ENCODE data around the gene KRT39. TPM values are rescaled to one million over a fixed set of nuclear protein-coding genes. Genes with fewer than 3 reads are reported as not detected.

KRT39 gene
- polyA plus RNA-seq, 1 donor: 7.2 TPM

Other genes starting within 250 kb of the KRT39 start
- gene KRT25, start 211.6 kb downstream of the KRT39 start, polyA plus RNA-seq (ENCODE audit: insufficient read length): not detected
- gene KRT26, start 194.7 kb downstream of the KRT39 start, polyA plus RNA-seq (ENCODE audit: insufficient read length): not detected
- not detected for gene KRT27, start 184.4 kb downstream of the KRT39 start, polyA plus RNA-seq (ENCODE audit: insufficient read length)
- not detected for gene KRT28, start 167.0 kb downstream of the KRT39 start, polyA plus RNA-seq (ENCODE audit: insufficient read length)
- gene KRT10, start 144.3 kb downstream of the KRT39 start, polyA plus RNA-seq (ENCODE audit: insufficient read length): 35.8 TPM
- gene KRT12, start 99.7 kb downstream of the KRT39 start, polyA plus RNA-seq (ENCODE audit: insufficient read length): 0.08 TPM
- gene KRT20, start 81.7 kb downstream of the KRT39 start, polyA plus RNA-seq (ENCODE audit: insufficient read length): not detected
- gene KRT23, start 29.3 kb downstream of the KRT39 start, polyA plus RNA-seq (ENCODE audit: insufficient read length): 0.19 TPM
- 10.9 TPM for gene KRT40, start 17.4 kb upstream of the KRT39 start, polyA plus RNA-seq (ENCODE audit: insufficient read length)
- gene KRTAP3-3, start 27.2 kb upstream of the KRT39 start, polyA plus RNA-seq (ENCODE audit: insufficient read length): not detected
- gene KRTAP3-2, start 33.0 kb upstream of the KRT39 start, polyA plus RNA-seq (ENCODE audit: insufficient read length): 0.52 TPM
- not detected for gene KRTAP3-1, start 42.2 kb upstream of the KRT39 start, polyA plus RNA-seq (ENCODE audit: insufficient read length)
- gene KRTAP1-5, start 60.3 kb upstream of the KRT39 start, polyA plus RNA-seq (ENCODE audit: insufficient read length): not detected
- gene KRTAP1-4, start 63.2 kb upstream of the KRT39 start, polyA plus RNA-seq (ENCODE audit: insufficient read length): not detected
- gene KRTAP1-3, start 67.9 kb upstream of the KRT39 start, polyA plus RNA-seq (ENCODE audit: insufficient read length): not detected
- gene KRTAP1-1, start 74.5 kb upstream of the KRT39 start, polyA plus RNA-seq (ENCODE audit: insufficient read length): not detected
- gene KRTAP2-1, start 80.4 kb upstream of the KRT39 start, polyA plus RNA-seq (ENCODE audit: insufficient read length): not detected
- not detected for gene KRTAP2-2, start 88.3 kb upstream of the KRT39 start, polyA plus RNA-seq (ENCODE audit: insufficient read length)
- gene KRTAP2-3, start 93.2 kb upstream of the KRT39 start, polyA plus RNA-seq (ENCODE audit: insufficient read length): not detected
- gene KRTAP2-4, start 98.9 kb upstream of the KRT39 start, polyA plus RNA-seq (ENCODE audit: insufficient read length): not detected
- gene KRTAP4-7, start 117.2 kb upstream of the KRT39 start, polyA plus RNA-seq (ENCODE audit: insufficient read length): not detected
- not detected for gene KRTAP4-8, start 131.2 kb upstream of the KRT39 start, polyA plus RNA-seq (ENCODE audit: insufficient read length)
- not detected for gene KRTAP4-16, start 135.3 kb upstream of the KRT39 start, polyA plus RNA-seq (ENCODE audit: insufficient read length)
- gene KRTAP4-9, start 138.4 kb upstream of the KRT39 start, polyA plus RNA-seq (ENCODE audit: insufficient read length): not detected
- gene KRTAP4-11, start 151.4 kb upstream of the KRT39 start, polyA plus RNA-seq (ENCODE audit: insufficient read length): not detected
- not detected for gene KRTAP4-12, start 157.2 kb upstream of the KRT39 start, polyA plus RNA-seq (ENCODE audit: insufficient read length)
- gene KRTAP4-6, start 173.6 kb upstream of the KRT39 start, polyA plus RNA-seq (ENCODE audit: insufficient read length): not detected
- gene KRTAP4-5, start 182.9 kb upstream of the KRT39 start, polyA plus RNA-seq (ENCODE audit: insufficient read length): not detected
- gene KRTAP4-4, start 193.8 kb upstream of the KRT39 start, polyA plus RNA-seq (ENCODE audit: insufficient read length): not detected
- gene KRTAP4-3, start 201.3 kb upstream of the KRT39 start, polyA plus RNA-seq (ENCODE audit: insufficient read length): not detected
- gene KRTAP4-2, start 211.3 kb upstream of the KRT39 start, polyA plus RNA-seq (ENCODE audit: insufficient read length): not detected
- gene KRTAP4-1, start 218.0 kb upstream of the KRT39 start, polyA plus RNA-seq (ENCODE audit: insufficient read length): not detected
- gene KRTAP9-1, start 222.9 kb upstream of the KRT39 start, polyA plus RNA-seq (ENCODE audit: insufficient read length): not detected